Mucosa of descending colon (tissue), 3 donors: ENCODE data around the gene DLD. TPM values are rescaled to one million over a fixed set of nuclear protein-coding genes. Genes with fewer than 3 reads are reported as not detected.
"Not testable (repeated sequence)": the region's sequence is repeated elsewhere in the genome, so short reads cannot be mapped to it uniquely, and the experiment has no call there.

Source experiments
- ATAC-seq: fragments of 200-7000 bp; cut with Tn5 transposase; one replicate; pipeline ENCODE4 v1.9.1; 2020; ENCODE audit warnings: mild to moderate bottlenecking, moderate library complexity
- DNase-seq, 3 donors: peaks; one replicate each; pipeline ENCODE4 v3.0.0-alpha.2; 2020
- H3K36me3 ChIP-seq: fragments of 200-600 bp; one replicate; pipeline ENCODE4 v1.8.0; 2021; ENCODE audit warnings: low read depth, mild to moderate bottlenecking
- H3K4me1 ChIP-seq: fragments of 200-600 bp; one replicate; pipeline ENCODE4 v1.8.0; 2021; ENCODE audit warnings: low read depth, mild to moderate bottlenecking
- H3K4me3 ChIP-seq: fragments of 200-600 bp; one replicate; pipeline ENCODE4 v1.8.0; 2021; ENCODE audit warnings: mild to moderate bottlenecking
- H3K9me3 ChIP-seq: fragments of 200-600 bp; one replicate; pipeline ENCODE4 v1.8.0; 2021; ENCODE audit warnings: mild to moderate bottlenecking
- CTCF ChIP-seq: fragments of 200-600 bp; IDR thresholded peaks from one replicate; pipeline ENCODE4 v1.8.0; 2022; ENCODE audit warnings: antibody characterized with exemption, mild to moderate bottlenecking
- intact Hi-C, 2 donors: fragments of 100-400 bp; cut with DNase I in 1 of 2; cut with micrococcal nuclease in 1 of 2; formaldehyde crosslinking; loops; one replicate each; pipeline versions ENCODE4 v1.11.0 to v1.11.1; 2022; cut with DNase I, micrococcal nuclease
- total RNA-seq, 3 donors: library from RNA; stranded (reverse); fragmentation: NEBNext Ultra II Directional in 2 of 3; extraction: Animal tissue kit (Norgen Biotek cat#: 25700) in 2 of 3; gene quantifications; one replicate each; pipeline versions ENCODE4 v1.2.1 to v1.2.4, GENCODE V29; 2021 to 2023
- donor health status: DM: no; HTN: no; CAD: no; lungs with moderate emphysema.
- donor health status: DM: no; HTN: no; CAD: no.
- donor health status: DM: no; HTN: yes; CAD: no.

The DLD gene
- total RNA-seq, 3 donors from 2014 or later, result 108 to 150 (median 113) TPM

GRCh38 chr7:107915541-107915940 is 24.6 kb downstream of the DLD start:
- no peak for TF ChIP-seq CTCF
- no peaks in the 10 kb centered on the region for H3K9me3 ChIP-seq
- intact Hi-C loops, result no loop called here
- ATAC-seq, result no peak
- no peaks in the 10 kb centered on the region for H3K36me3 ChIP-seq
- H3K4me1 ChIP-seq, result no peaks in the 10 kb centered on the region
- no peak overlapping the region for H3K4me3 ChIP-seq
- DNase-seq, result no peak

- Histone ChIP-seq H3K4me1 (no peaks in the 10 kb centered on the region), H3K9me3 (no peaks in the 10 kb centered on the region), H3K36me3 (no peaks in the 10 kb centered on the region), H3K4me3 (no peak overlapping the region)
- ATAC-seq, result no peak
- no peak for DNase-seq
- TF ChIP-seq CTCF, result no peak
- intact Hi-C loops, result no loop called here
Observed at GRCh38 chr7:107917763-107918651, 27.0 kb downstream of the DLD start.

DNA sequence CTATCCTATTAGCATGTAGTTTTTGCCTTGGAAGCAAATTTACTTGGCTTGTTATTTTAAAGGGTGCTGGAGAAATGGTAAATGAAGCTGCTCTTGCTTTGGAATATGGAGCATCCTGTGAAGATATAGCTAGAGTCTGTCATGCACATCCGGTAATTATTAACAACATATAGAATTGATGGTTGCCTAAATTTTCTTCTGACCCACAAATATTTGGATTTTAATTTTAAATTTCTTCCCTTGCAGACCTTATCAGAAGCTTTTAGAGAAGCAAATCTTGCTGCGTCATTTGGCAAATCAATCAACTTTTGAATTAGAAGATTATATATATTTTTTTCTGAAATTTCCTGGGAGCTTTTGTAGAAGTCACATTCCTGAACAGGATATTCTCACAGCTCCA is 28.0 kb downstream of the DLD start:
- no peak overlapping the region for H3K4me3 ChIP-seq
- intact Hi-C loops, result no loop called here
- DNase-seq, result no peak
- H3K9me3 ChIP-seq, result no peaks in the 10 kb centered on the region
- no peak for ATAC-seq
- H3K4me1 ChIP-seq, result no peaks in the 10 kb centered on the region
- H3K36me3 ChIP-seq, result no peaks in the 10 kb centered on the region
- no peak for TF ChIP-seq CTCF

DNA sequence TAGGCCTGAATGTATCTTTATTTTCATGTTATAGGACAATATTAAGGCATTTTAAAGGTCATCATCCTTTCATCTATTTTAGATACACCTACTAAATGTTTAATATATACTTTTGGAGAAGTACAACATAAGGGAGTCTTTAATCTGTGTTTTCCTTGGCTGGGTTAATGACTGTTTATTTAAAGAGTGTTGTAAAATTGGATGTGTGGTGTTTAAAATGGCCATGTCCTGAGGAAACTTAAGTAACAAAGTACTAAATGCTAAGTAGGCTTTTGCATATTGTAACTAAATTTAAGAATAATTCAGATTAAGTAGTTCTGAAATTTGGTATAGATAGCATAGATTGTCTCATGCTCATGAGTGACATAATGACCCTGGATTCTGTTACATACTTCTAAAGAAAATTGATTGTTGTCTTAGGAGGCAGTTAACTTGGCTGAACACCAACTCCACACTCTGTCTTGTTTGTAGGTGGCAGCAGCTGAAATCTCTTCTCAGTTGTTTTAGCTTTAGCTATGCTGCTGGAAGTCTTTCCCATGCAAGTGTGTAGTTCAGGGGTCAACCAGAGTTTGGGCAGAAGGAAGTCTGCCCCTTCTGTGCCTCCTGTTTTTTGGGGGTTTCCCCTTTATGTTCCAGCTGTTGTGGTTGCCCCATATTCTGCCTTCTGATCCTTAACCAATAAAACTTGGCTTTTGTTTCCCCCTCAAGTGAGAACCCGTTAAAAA is 29.2 kb downstream of the DLD start:
- H3K4me3 ChIP-seq, result no peak overlapping the region
- no peaks in the 10 kb centered on the region for H3K9me3 ChIP-seq
- DNase-seq, result no peak
- H3K36me3 ChIP-seq, result no peaks in the 10 kb centered on the region
- ATAC-seq, result peak; percentile 27
- H3K4me1 ChIP-seq, result no peaks in the 10 kb centered on the region
- TF ChIP-seq CTCF, result no peak
- intact Hi-C loops, result no loop called here

- intact Hi-C loops, H3K9me3 ChIP-seq, H3K36me3 ChIP-seq, DNase-seq, H3K4me3 ChIP-seq, ATAC-seq, H3K4me1 ChIP-seq: not testable (repeated sequence)
Observed at GRCh38 chr7:107921826-107922225, 30.8 kb downstream of the DLD start.

GRCh38 chr7:107922886-107923285 is 31.9 kb downstream of the DLD start:
- H3K4me1 ChIP-seq, result no peaks in the 10 kb centered on the region
- intact Hi-C loops, result no loop called here
- TF ChIP-seq CTCF, result no peak
- ATAC-seq (no peak), DNase-seq (no peak)
- H3K9me3 ChIP-seq, result no peaks in the 10 kb centered on the region
- no peak overlapping the region for H3K4me3 ChIP-seq
- H3K36me3 ChIP-seq, result no peaks in the 10 kb centered on the region
